ENCODE measurements around the gene RIPK3. TPM values are rescaled to one million over a fixed set of nuclear protein-coding genes. Genes with fewer than 3 reads are reported as not detected.

The RIPK3 gene
- total and polyA plus RNA-seq, 2 of the 8 experiments (the other 6 are each of a cell fraction or from before 2014, with no cell fraction given): 0.24 to 0.39 TPM

GRCh38 chr14:24370748-24371147 is 31.0 kb upstream of the RIPK3 start:
- POLR2A ChIA-PET (ENCODE audit: partially characterized antibody): interaction anchor here (0.6 to 4.2 kb wide), 6 partner anchors 9 to 71 kb away, joined by 3 to 24 read pairs (median 4); partner anchors contain the start of genes CBLN3 and KHNYN
- H2BK120ac ChIP-seq (replicated peaks; ENCODE audit: low read depth, low read length): no peak overlapping the region
- H3K9ac ChIP-seq (replicated peaks in 1 of 4; ENCODE audit: extremely low read depth in 1 of 4, low read depth in 3 of 4, low read length in 3 of 4): no peak overlapping the region
- H3K4me1 ChIP-seq (replicated peaks in 1 of 4; ENCODE audit: control insufficient read depth in 3 of 4, insufficient read depth in 4 of 4, low read length in 3 of 4): peaks cover 0 to 12% (median 8%) of the 10 kb centered on the region in 4 experiments; a peak in 6 of 7 replicates
- peaks cover 3 to 11% (median 6%) of the 10 kb centered on the region in 4 experiments; a peak in 5 of 8 replicates for H3K36me3 ChIP-seq (ENCODE audit: control insufficient read depth in 2 of 4, insufficient read depth in 4 of 4, low read length in 3 of 4)
- no peak overlapping the region for H2AFZ ChIP-seq (ENCODE audit: low read length)
- H4K20me1 ChIP-seq (replicated peaks in 1 of 2; ENCODE audit: control insufficient read depth in 1 of 2, insufficient read depth in 2 of 2, low read length in 2 of 2): peaks cover 0 to 3% of the 10 kb centered on the region in 2 experiments
- no peak for DNase-seq (ENCODE audit: low read depth in 1 of 2, low spot score in 2 of 2)
- H2BK15ac ChIP-seq (ENCODE audit: low read length): no peak overlapping the region
- H3K4me2 ChIP-seq (ENCODE audit: insufficient read depth in 1 of 2, low read depth in 2 of 2, low read length in 2 of 2): no peak overlapping the region
- FAIRE-seq: no peak
- H2BK5ac ChIP-seq (ENCODE audit: low read depth, low read length): no peak overlapping the region
- no peaks in the 10 kb centered on the region for H3K79me2 ChIP-seq (ENCODE audit: control insufficient read depth in 1 of 2, insufficient read depth in 2 of 2, low read length in 2 of 2)
- no peak overlapping the region for H4K91ac ChIP-seq (replicated peaks; ENCODE audit: insufficient read length, low read length)
- H2BK20ac ChIP-seq (ENCODE audit: low read length): no peak overlapping the region
- no peak overlapping the region for H3K18ac ChIP-seq (ENCODE audit: extremely low read depth, low read length)
- no peak overlapping the region for H2BK12ac ChIP-seq (ENCODE audit: low read depth, low read length)
- no peak overlapping the region for H3K14ac ChIP-seq (ENCODE audit: insufficient read length)
- H3K23ac ChIP-seq (ENCODE audit: insufficient read length): no peak overlapping the region
- WGBS, 2 experiments (ENCODE audit: extremely low coverage in 1 of 2, insufficient coverage in 1 of 2, insufficient read length in 1 of 2, insufficient replicate concordance in 2 of 2, low coverage in 1 of 2, low lambda C conversion rate in 2 of 2, missing lambda C conversion rate in 1 of 2): 93% methylated on average over 1 of the region's 1 CpG; no CpG with 5 or more reads in 1 of the 2 experiments
- no peak overlapping the region for H3K56ac ChIP-seq (replicated peaks; ENCODE audit: insufficient read length, low read depth, low read length)
- H3K27me3 ChIP-seq (replicated peaks in 1 of 4; ENCODE audit: control insufficient read depth in 3 of 4, extremely low read depth in 1 of 4, insufficient read depth in 3 of 4, low read length in 3 of 4): no peaks in the 10 kb centered on the region; a peak in 1 of 7 replicates
- no peak overlapping the region for H3K27ac ChIP-seq (ENCODE audit: low read depth, low read length)
- CTCF ChIA-PET (ENCODE audit: partially characterized antibody): interaction anchor here (1.0 to 16.4 kb wide), 10 partner anchors 12 to 262 kb away, joined by 3 to 207 read pairs (median 14); partner anchors contain the start of genes ADCY4, CBLN3, KHNYN and RIPK3
- H3K9me3 ChIP-seq (ENCODE audit: insufficient read depth in 2 of 2, low read depth in 1 of 2, low read length in 1 of 2): no peaks in the 10 kb centered on the region
- no peak overlapping the region for H3K4ac ChIP-seq (replicated peaks; ENCODE audit: insufficient read length, low read depth, low read length)
- H4K5ac ChIP-seq (ENCODE audit: insufficient read length, low read depth, low read length): no peak overlapping the region
- TF ChIP-seq NANOG (IDR thresholded peaks at IDR 0.05; ENCODE audit: insufficient read depth, low read depth, low read length, poor library complexity, severe bottlenecking) (no peak), SAP30 (IDR thresholded peaks at IDR 0.05; ENCODE audit: insufficient read depth, insufficient replicate concordance, low read length) (no peak)
- H3K79me1 ChIP-seq (ENCODE audit: low read depth, low read length): no peaks in the 10 kb centered on the region; the same call in 1 of the 2 replicates
- no peak overlapping the region for H2AK5ac ChIP-seq (ENCODE audit: low read depth, low read length)
- H3K4me3 ChIP-seq (ENCODE audit: extremely low read depth in 1 of 4, insufficient read depth in 2 of 4, low read depth in 3 of 4, low read length in 4 of 4): no peak overlapping the region
- H3K23me2 ChIP-seq (ENCODE audit: low read depth, low read length): peaks cover 16% of the 10 kb centered on the region
- H4K8ac ChIP-seq (ENCODE audit: extremely low read depth, insufficient read depth, low read length): no peak overlapping the region
